ENCODE measurements around the gene EXTL1. TPM values are rescaled to one million over a fixed set of nuclear protein-coding genes. Genes with fewer than 3 reads are reported as not detected.

Gene EXTL1
- total RNA-seq, 1 donor from 2014 or later = 2.6 TPM

GRCh38 chr1:25989440-25990234, 31.9 kb upstream of the EXTL1 start:
- Mint-ChIP-seq H3K27ac (ENCODE audit: unreplicated experiment) (peak overlapping the region; percentile 84), H3K4me1 (ENCODE audit: low read depth, unreplicated experiment) (peaks cover 41% of the 10 kb centered on the region), H3K9me3 (ENCODE audit: unreplicated experiment) (peaks cover 2% of the 10 kb centered on the region), H3K27me3 (ENCODE audit: unreplicated experiment) (peaks cover 5% of the 10 kb centered on the region), H3K4me3 (ENCODE audit: unreplicated experiment) (peak overlapping the region; percentile 46), H3K36me3 (ENCODE audit: unreplicated experiment) (no peaks in the 10 kb centered on the region)
- DNase-seq = no peak
- TF ChIP-seq, protein P1, sequence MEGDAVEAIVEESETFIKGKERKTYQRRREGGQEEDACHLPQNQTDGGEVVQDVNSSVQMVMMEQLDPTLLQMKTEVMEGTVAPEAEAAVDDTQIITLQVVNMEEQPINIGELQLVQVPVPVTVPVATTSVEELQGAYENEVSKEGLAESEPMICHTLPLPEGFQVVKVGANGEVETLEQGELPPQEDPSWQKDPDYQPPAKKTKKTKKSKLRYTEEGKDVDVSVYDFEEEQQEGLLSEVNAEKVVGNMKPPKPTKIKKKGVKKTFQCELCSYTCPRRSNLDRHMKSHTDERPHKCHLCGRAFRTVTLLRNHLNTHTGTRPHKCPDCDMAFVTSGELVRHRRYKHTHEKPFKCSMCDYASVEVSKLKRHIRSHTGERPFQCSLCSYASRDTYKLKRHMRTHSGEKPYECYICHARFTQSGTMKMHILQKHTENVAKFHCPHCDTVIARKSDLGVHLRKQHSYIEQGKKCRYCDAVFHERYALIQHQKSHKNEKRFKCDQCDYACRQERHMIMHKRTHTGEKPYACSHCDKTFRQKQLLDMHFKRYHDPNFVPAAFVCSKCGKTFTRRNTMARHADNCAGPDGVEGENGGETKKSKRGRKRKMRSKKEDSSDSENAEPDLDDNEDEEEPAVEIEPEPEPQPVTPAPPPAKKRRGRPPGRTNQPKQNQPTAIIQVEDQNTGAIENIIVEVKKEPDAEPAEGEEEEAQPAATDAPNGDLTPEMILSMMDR (IDR thresholded peaks at IDR 0.05; ENCODE audit: partially characterized antibody, unreplicated experiment) = no peak

- H3K4me1 Mint-ChIP-seq (ENCODE audit: low read depth, unreplicated experiment) = peaks cover 41% of the 10 kb centered on the region
- peaks cover 5% of the 10 kb centered on the region for H3K27me3 Mint-ChIP-seq (ENCODE audit: unreplicated experiment)
- peak overlapping the region; percentile 44 for H3K27ac Mint-ChIP-seq (ENCODE audit: unreplicated experiment)
- DNase-seq = no peak
- H3K36me3 Mint-ChIP-seq (ENCODE audit: unreplicated experiment) = no peaks in the 10 kb centered on the region
- peaks cover 2% of the 10 kb centered on the region for H3K9me3 Mint-ChIP-seq (ENCODE audit: unreplicated experiment)
- no peak overlapping the region for H3K4me3 Mint-ChIP-seq (ENCODE audit: unreplicated experiment)
- TF ChIP-seq, protein P1 (IDR thresholded peaks at IDR 0.05; ENCODE audit: partially characterized antibody, unreplicated experiment) = no peak
Measured at GRCh38 chr1:25990251-25990650, 31.3 kb upstream of the EXTL1 start.

GRCh38 chr1:25990702-25991395, 30.7 kb upstream of the EXTL1 start:
- peaks cover 2% of the 10 kb centered on the region for H3K9me3 Mint-ChIP-seq (ENCODE audit: unreplicated experiment)
- no peaks in the 10 kb centered on the region for H3K36me3 Mint-ChIP-seq (ENCODE audit: unreplicated experiment)
- H3K4me3 Mint-ChIP-seq (ENCODE audit: unreplicated experiment) = no peak overlapping the region
- H3K27ac Mint-ChIP-seq (ENCODE audit: unreplicated experiment) = peak overlapping the region; percentile 44
- no peak for DNase-seq
- TF ChIP-seq, protein P1 (IDR thresholded peaks at IDR 0.05; ENCODE audit: partially characterized antibody, unreplicated experiment) = no peak
- H3K27me3 Mint-ChIP-seq (ENCODE audit: unreplicated experiment) = peaks cover 2% of the 10 kb centered on the region
- H3K4me1 Mint-ChIP-seq (ENCODE audit: low read depth, unreplicated experiment) = peaks cover 41% of the 10 kb centered on the region

DNA sequence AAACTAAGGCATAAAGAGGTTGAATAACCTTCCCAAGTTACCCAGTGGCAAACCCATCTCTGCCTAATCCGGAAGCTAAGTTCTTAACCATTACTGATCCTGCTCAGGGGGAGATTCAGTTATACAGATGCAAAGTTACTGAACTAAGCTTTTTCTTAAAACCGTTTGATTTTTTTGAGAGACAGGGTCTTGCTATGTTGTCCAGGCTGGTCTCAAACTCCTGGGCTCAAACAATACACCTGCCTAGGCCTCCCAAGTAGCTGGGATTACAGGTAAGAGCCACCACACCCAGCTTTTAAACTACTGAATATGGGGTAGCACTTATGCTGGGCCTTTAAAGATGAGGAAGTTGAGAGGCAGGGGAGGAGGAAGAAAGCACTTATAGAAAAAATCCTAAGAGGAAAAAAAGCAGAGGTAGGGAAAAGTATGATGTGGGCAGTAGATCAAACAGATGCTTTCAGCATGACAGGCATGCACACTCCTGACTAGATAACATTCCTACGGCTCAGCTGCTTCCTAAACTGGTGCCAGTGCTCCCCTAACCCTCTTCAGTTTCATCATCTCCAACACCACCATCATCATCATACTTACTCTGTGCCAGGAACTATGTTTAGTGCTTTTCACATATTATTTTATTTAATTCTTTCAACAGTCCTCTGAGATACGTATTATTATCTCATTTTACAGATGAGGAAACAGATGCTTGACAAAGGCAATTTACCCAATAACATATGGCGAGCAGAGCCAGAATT, 29.5 kb upstream of the EXTL1 start:
- Mint-ChIP-seq H3K4me3 (ENCODE audit: unreplicated experiment) (peak overlapping the region; percentile 2), H3K9me3 (ENCODE audit: unreplicated experiment) (peaks cover 2% of the 10 kb centered on the region), H3K27me3 (ENCODE audit: unreplicated experiment) (peaks cover 1% of the 10 kb centered on the region), H3K36me3 (ENCODE audit: unreplicated experiment) (no peaks in the 10 kb centered on the region), H3K4me1 (ENCODE audit: low read depth, unreplicated experiment) (peaks cover 46% of the 10 kb centered on the region), H3K27ac (ENCODE audit: unreplicated experiment) (peak overlapping the region; percentile 62)
- TF ChIP-seq, protein P1 (IDR thresholded peaks at IDR 0.05; ENCODE audit: partially characterized antibody, unreplicated experiment) = no peak
- no peak for DNase-seq

Data from glutamatergic neuron (in vitro differentiated cells).